Common myeloid progenitor, CD34-positive (primary cell): Measurements from ENCODE around the gene DIPK1C.
A peak's percentile ranks its signal among the peaks of the same experiment; 100 is the strongest.

Experiments
- CTCF ChIA-PET: fragments of 350-600 bp; sonication (Branson Sonifier 250); formaldehyde crosslinking; loops from one replicate; lab custom pipeline; 2021; ENCODE audit warnings: antibody characterized with exemption; lab: Charles Lee
- POLR2A ChIA-PET: fragments of 350-600 bp; sonication (Branson Sonifier 250); formaldehyde crosslinking; loops from one replicate; lab custom pipeline; 2021; ENCODE audit warnings: antibody characterized with exemption; lab: Charles Lee
- DNase-seq, 3 donors: peaks; one replicate each; pipeline versions ENCODE4 v3.0.0 to v3.0.0-alpha.2; 2013
- H3K27ac ChIP-seq, 2 experiments: 1 replicate in 1 of 2; 2 replicates in 1 of 2; pipeline ENCODE4 v1.7.0; 2013; ENCODE audit warnings: inconsistent platforms in 2 of 2, low read length in 2 of 2, mild to moderate bottlenecking in 2 of 2, low read depth in 1 of 2, moderate library complexity in 1 of 2; ENCODE audit not compliant: severe bottlenecking in 2 of 2, insufficient read depth in 1 of 2, poor library complexity in 1 of 2
- H3K27me3 ChIP-seq, 5 experiments: replicated peaks in 2 of 5; 1 replicate in 3 of 5; 2 replicates in 2 of 5; pipeline versions ENCODE4 v1.6.1 to v1.7.0; 2013; ENCODE audit warnings: low read length in 4 of 5, mild to moderate bottlenecking in 2 of 5, moderate library complexity in 2 of 5, inconsistent platforms in 1 of 5; ENCODE audit not compliant: insufficient read depth in 5 of 5, control insufficient read depth in 4 of 5
- H3K36me3 ChIP-seq, 4 experiments: 1 replicate in 2 of 4; 2 replicates in 2 of 4; pipeline versions ENCODE4 v1.6.1 to v1.7.0; 2013; ENCODE audit warnings: low read length in 3 of 4, control low read depth in 1 of 4, mild to moderate bottlenecking in 1 of 4; ENCODE audit not compliant: control insufficient read depth in 4 of 4, insufficient read depth in 4 of 4
- H3K4me1 ChIP-seq, 4 experiments: 1 replicate in 3 of 4; 2 replicates in 1 of 4; pipeline versions ENCODE4 v1.6.1 to v1.7.1; 2013; ENCODE audit warnings: low read length in 3 of 4, mild to moderate bottlenecking in 3 of 4, control low read depth in 1 of 4, inconsistent platforms in 1 of 4, moderate library complexity in 1 of 4; ENCODE audit not compliant: control insufficient read depth in 4 of 4, insufficient read depth in 4 of 4; ENCODE audit errors: control extremely low read depth in 1 of 4
- H3K4me3 ChIP-seq, 7 experiments: 1 replicate in 4 of 7; 2 replicates in 3 of 7; pipeline versions ENCODE4 v1.5.1 to v1.7.0; 2013; ENCODE audit warnings: mild to moderate bottlenecking in 7 of 7, low read length in 6 of 7, moderate library complexity in 6 of 7, inconsistent platforms in 2 of 7, low read depth in 2 of 7, control low read depth in 1 of 7; ENCODE audit not compliant: insufficient read depth in 4 of 7, control insufficient read depth in 1 of 7; ENCODE audit errors: extremely low read depth in 1 of 7
- H3K9me3 ChIP-seq, 5 experiments: 1 replicate in 4 of 5; 2 replicates in 1 of 5; pipeline versions ENCODE4 v1.6.1 to v1.7.1; 2013; ENCODE audit warnings: low read length in 4 of 5, mild to moderate bottlenecking in 2 of 5, inconsistent platforms in 1 of 5, low read depth in 1 of 5, moderate library complexity in 1 of 5; ENCODE audit not compliant: control insufficient read depth in 4 of 5, insufficient read depth in 2 of 5; ENCODE audit errors: control extremely low read depth in 1 of 5
- WGBS: methylation state at CpG from one replicate; pipeline ENCODE4 v1.1.5; 2013; ENCODE audit not compliant: insufficient coverage; 5-methylcytosine and 5-hydroxymethylcytosine counted together

DIPK1C gene

DNA sequence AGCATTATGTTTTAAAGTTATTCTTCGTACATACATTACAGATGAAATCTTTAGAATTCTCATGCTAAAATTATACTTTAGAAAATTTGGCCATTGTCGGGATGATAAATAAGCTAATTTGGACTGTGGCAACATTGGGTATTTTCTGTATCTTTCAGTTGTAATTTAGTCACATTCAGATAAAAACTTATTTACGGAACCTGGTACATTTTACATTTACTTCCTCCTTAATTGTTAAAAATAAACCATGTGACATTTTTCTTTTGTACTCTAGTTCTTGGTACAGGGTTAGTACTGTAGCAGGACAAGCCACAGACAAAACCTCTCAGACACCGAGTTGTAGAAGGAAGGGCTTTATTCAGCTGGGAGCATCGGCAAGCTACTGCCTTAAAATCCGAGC is 43.3 kb upstream of the DIPK1C start:
- Histone ChIP-seq H3K9me3 (no peaks in the 10 kb centered on the region), H3K4me3 (peak overlapping the region in 1 of 7 experiments; percentile 82), H3K27me3 (no peaks in the 10 kb centered on the region), H3K36me3 (peaks cover 13 to 42% (median 32%) of the 10 kb centered on the region in 4 experiments), H3K4me1 (peaks cover 15 to 44% (median 34%) of the 10 kb centered on the region in 4 experiments), H3K27ac (peak overlapping the region in 1 of 2 experiments; percentile 87)
- ChIA-PET CTCF (interaction anchor here (1.0 kb wide), 1 partner anchor 22 kb away, joined by 3 read pairs; no protein-coding TSS in a partner anchor), POLR2A (no interaction called here)
- DNase-seq, result no peak
- WGBS, result 100% methylated on average over 1 of the region's 6 CpGs

DNA sequence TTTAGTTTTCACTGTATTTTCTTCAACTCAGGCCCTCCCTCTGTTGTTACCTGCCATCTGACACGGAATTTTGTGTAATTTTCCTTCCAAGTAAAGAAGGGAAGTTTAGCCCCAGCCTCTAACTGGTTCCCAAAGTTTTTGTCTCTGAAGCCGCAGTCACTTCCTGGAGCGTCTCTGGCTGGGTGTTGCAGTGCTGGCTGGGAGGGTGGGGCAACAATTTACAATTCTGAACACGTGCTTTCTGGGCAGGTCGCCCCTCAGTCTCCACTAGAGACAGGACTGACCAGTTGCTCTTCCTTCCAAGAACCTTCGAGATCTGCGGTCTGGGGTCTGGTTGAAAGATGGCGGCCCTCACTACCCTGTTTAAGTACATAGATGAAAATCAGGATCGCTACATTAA is 42.5 kb upstream of the DIPK1C start:
- H3K27me3 ChIP-seq, result no peaks in the 10 kb centered on the region
- peaks cover 15 to 46% (median 35%) of the 10 kb centered on the region in 4 experiments for H3K4me1 ChIP-seq
- DNase-seq, result peak in 2 of 3 donors; percentile 46 to 50
- peak overlapping the region in 6 of 7 experiments; percentile 61 to 83 (median 67) for H3K4me3 ChIP-seq
- no peaks in the 10 kb centered on the region for H3K9me3 ChIP-seq
- CTCF ChIA-PET, result interaction anchor here (0.8 to 1.0 kb wide), 2 partner anchors 23 to 52 kb away, joined by 3 to 5 read pairs; no protein-coding TSS in a partner anchor
- POLR2A ChIA-PET, result interaction anchor here (0.5 kb wide), 1 partner anchor 108 kb away, joined by 3 read pairs; no protein-coding TSS in a partner anchor
- 39% methylated on average over 8 of the region's 9 CpGs for WGBS
- peak overlapping the region; percentile 78 to 87 for H3K27ac ChIP-seq
- peaks cover 13 to 36% (median 29%) of the 10 kb centered on the region in 4 experiments for H3K36me3 ChIP-seq

DNA sequence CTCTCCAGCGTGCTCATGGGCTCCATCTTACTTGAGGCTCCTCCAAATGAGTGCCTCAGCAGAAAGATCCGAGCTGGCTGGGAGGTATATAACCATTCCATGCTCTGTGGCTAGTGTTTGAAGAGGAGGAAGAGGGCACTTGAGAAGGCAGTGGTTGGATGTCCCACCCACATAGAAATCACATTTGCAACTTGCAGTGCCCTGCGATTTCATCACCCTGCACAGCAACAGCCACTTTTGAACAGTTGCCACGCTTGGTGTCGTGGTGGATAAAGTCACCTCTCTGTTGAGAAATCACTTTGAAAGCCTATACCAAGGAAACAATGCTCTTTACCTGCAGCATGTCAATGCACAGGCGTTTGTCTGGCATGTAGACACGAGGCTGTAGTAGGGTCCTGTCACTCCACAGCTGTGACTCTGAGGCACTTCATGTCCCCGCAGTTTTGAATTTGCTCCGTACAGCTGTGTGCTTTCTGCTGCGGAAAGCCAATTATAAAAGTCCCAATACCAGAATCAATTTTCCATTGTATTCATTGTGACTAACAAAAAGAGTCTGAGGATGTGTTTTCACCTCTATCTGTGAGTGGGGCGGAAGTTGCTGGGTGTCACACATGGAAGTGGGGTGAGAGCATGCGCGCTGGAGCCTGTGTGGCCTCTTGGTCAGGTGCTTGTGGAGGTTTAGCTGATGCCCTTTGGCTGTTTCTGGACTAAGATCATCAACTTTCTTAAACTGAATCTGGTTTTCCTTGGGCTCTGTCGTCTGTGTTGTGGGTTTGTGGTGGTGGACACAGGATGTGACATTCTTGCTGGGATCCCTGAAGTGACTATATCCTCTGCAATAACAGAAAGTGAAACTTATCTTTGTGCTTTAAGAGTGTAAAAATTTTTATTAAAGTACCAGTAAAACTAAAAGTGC is 41.9 kb upstream of the DIPK1C start:
- no peaks in the 10 kb centered on the region for H3K9me3 ChIP-seq
- POLR2A ChIA-PET, result interaction anchor here (0.5 kb wide), 2 partner anchors 108 to 157 kb away, joined by 3 read pairs; no protein-coding TSS in a partner anchor
- peak overlapping the region in 6 of 7 experiments; percentile 61 to 83 (median 67) for H3K4me3 ChIP-seq
- CTCF ChIA-PET, result interaction anchor here (0.8 to 7.9 kb wide), 5 partner anchors 11 to 152 kb away, joined by 3 to 102 read pairs (median 4); no protein-coding TSS in a partner anchor
- WGBS, result 50% methylated on average over 12 of the region's 14 CpGs
- H3K27me3 ChIP-seq, result no peaks in the 10 kb centered on the region
- H3K36me3 ChIP-seq, result peaks cover 13 to 31% (median 22%) of the 10 kb centered on the region in 4 experiments
- peaks cover 15 to 46% (median 35%) of the 10 kb centered on the region in 4 experiments for H3K4me1 ChIP-seq
- DNase-seq, result peak; percentile 47 to 83 (median 78)
- H3K27ac ChIP-seq, result peak overlapping the region; percentile 78 to 87

DNA sequence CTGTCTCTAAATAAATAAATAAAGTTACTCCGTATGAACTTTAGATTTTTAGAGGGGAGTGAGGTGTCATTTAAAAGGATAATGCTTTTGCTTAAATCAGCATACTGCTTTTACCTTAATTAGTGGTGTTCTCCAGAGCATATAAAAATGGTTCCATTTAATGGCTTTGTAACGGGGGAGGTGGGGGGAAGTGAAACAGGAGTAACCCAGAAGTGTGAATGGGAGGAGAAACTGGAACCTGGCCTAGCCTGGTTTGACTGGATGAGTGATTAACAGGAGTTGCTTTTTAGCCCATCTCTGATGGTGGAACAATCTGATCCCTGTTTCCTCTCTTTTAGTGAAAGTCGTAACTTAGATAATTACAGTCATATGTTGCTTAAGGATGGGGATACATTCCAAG is 40.7 kb upstream of the DIPK1C start:
- H3K4me1 ChIP-seq, result peaks cover 15 to 46% (median 35%) of the 10 kb centered on the region in 4 experiments
- no peaks in the 10 kb centered on the region for H3K27me3 ChIP-seq
- ChIA-PET CTCF (interaction anchor here (1.1 to 7.9 kb wide), 3 partner anchors 12 to 143 kb away, joined by 3 to 102 read pairs (median 4); no protein-coding TSS in a partner anchor), POLR2A (no interaction called here)
- no peaks in the 10 kb centered on the region for H3K9me3 ChIP-seq
- 100% methylated on average over 1 of the region's 3 CpGs for WGBS
- no peak for DNase-seq
- H3K27ac ChIP-seq, result no peak overlapping the region
- no peak overlapping the region for H3K4me3 ChIP-seq
- peaks cover 8 to 22% (median 13%) of the 10 kb centered on the region in 4 experiments for H3K36me3 ChIP-seq

DNA sequence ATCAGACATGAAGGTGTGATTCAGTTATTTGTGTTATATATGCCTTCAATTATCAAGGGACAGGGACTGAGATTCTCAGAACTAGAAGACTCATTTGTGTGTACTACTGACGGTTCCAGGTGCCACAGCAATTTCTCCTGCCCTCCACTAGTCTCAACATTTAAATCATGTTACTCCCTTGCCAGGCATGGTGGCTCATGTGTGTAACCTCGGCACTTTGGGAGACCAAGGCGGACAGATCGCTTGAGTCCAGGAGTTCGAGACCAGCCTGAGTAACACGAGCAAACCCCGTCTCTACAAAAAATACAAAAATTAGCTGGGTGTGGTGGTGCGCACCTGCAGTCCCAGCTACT is 40.2 kb upstream of the DIPK1C start:
- DNase-seq, result peak in 2 of 3 donors; percentile 22 to 33
- CTCF ChIA-PET, result interaction anchor here (1.5 to 7.9 kb wide), 2 partner anchors 12 to 142 kb away, joined by 4 to 102 read pairs; no protein-coding TSS in a partner anchor
- Histone ChIP-seq H3K36me3 (peaks cover 6 to 17% (median 9%) of the 10 kb centered on the region in 4 experiments), H3K27ac (peak overlapping the region in 1 of 2 experiments; percentile 91), H3K4me1 (peaks cover 15 to 46% (median 35%) of the 10 kb centered on the region in 4 experiments), H3K9me3 (peaks cover 0 to 1% (median 0%) of the 10 kb centered on the region in 5 experiments), H3K27me3 (no peaks in the 10 kb centered on the region), H3K4me3 (peak overlapping the region in 5 of 7 experiments; percentile 81 to 96 (median 86))
- POLR2A ChIA-PET, result no interaction called here
- WGBS, result 89% methylated on average over 7 of the region's 8 CpGs

DNA sequence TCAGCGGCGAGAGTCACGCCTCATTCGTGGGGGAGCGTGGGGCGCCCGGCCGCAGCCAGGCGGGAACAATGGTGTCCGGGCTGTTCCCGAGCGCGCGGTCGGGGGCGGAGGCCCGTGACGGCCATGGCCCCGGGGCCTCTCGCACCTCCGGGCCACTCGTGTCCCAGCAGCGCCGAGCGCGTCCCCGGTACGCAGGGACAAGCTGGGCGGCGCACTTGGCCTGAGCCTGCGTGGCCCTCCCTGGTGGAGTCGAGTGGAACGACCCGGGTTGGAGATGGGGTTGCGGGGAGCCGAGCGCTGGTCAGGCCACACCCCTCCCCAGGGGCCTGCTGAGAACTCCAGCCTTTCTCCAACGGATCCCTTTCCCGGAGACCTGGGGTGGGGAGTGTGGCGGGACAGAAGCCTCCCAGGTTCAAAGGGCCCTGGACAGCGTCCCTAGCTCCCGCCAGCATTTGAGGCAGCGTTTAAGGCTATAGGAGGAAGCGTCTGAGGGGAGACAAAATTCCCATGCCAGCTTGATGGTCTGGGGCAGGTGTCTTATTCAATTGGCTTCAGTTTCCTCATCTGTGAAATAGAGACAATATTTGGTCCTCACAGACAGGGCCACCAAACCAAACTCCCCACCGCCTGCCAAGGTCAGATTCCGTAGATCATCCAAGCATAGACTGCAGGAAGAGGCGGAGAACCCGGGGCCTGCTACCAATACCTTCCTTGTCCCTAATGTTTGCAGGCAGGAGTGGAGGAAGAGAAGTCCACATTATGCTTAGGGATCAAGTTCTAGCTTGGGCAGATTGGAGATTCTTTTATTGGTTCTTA is 39.6 kb upstream of the DIPK1C start:
- Histone ChIP-seq H3K4me3 (peak overlapping the region; percentile 81 to 96 (median 82)), H3K27ac (peak overlapping the region; percentile 74 to 91), H3K9me3 (peaks cover 0 to 3% (median 0%) of the 10 kb centered on the region in 5 experiments), H3K27me3 (no peaks in the 10 kb centered on the region), H3K4me1 (peaks cover 15 to 46% (median 35%) of the 10 kb centered on the region in 4 experiments), H3K36me3 (peaks cover 4 to 13% (median 6%) of the 10 kb centered on the region in 4 experiments)
- WGBS, result 4% methylated on average over 39 of the region's 48 CpGs
- DNase-seq, result peak; percentile 59 to 73 (median 67)
- ChIA-PET POLR2A (no interaction called here), CTCF (interaction anchor here (1.0 to 7.9 kb wide), 4 partner anchors 9 to 154 kb away, joined by 3 to 102 read pairs (median 6); no protein-coding TSS in a partner anchor)
